DOHH2 (cell line): ENCODE results near the gene BAZ1A.

Experiments
- CTCF ChIP-seq: fragments of 200-600 bp; sonication (generic); IDR thresholded peaks from one replicate; pipeline ENCODE4 v1.5.1; 2014; ENCODE audit warnings: antibody characterized with exemption, mild to moderate bottlenecking, low read depth, low read length; ENCODE audit not compliant: poor library complexity, severe bottlenecking
- EZH2phosphoT487 ChIP-seq: fragments of 200-600 bp; sonication (generic); IDR thresholded peaks from 2 replicates; pipeline ENCODE4 v1.6.1; 2017; ENCODE audit warnings: borderline replicate concordance, mild to moderate bottlenecking, antibody characterized with exemption, low read length, moderate library complexity, mixed read lengths

- TF ChIP-seq CTCF (peak; percentile 50), EZH2phosphoT487 (no peak)
These were observed 37.0 kb upstream of the BAZ1A start for GRCh38 chr14:34912182-34912581.
